Suprapubic skin (tissue), 3 donors: Measurements from ENCODE around the gene GAPT.

Source experiments
- CTCF ChIP-seq, 2 donors: fragments of 200-600 bp in 1 of 2; fragments of 450-650 bp in 1 of 2; sonication (generic) in 1 of 2; IDR thresholded peaks; one replicate each; pipeline ENCODE4 v1.5.1; 2016 to 2019; ENCODE audit warnings: antibody characterized with exemption in 2 of 2, mild to moderate bottlenecking in 1 of 2, moderate library complexity in 1 of 2
- EP300 ChIP-seq: sonication (generic); formaldehyde crosslinking; IDR thresholded peaks from one replicate; pipeline ENCODE4 v1.6.1; 2017; ENCODE audit warnings: antibody characterized with exemption
- POLR2A ChIP-seq, 2 donors: fragments of 450-650 bp; IDR thresholded peaks; one replicate each; pipeline ENCODE4 v1.6.1; 2017; ENCODE audit warnings: antibody characterized with exemption in 2 of 2, mild to moderate bottlenecking in 2 of 2, moderate library complexity in 2 of 2

DNA sequence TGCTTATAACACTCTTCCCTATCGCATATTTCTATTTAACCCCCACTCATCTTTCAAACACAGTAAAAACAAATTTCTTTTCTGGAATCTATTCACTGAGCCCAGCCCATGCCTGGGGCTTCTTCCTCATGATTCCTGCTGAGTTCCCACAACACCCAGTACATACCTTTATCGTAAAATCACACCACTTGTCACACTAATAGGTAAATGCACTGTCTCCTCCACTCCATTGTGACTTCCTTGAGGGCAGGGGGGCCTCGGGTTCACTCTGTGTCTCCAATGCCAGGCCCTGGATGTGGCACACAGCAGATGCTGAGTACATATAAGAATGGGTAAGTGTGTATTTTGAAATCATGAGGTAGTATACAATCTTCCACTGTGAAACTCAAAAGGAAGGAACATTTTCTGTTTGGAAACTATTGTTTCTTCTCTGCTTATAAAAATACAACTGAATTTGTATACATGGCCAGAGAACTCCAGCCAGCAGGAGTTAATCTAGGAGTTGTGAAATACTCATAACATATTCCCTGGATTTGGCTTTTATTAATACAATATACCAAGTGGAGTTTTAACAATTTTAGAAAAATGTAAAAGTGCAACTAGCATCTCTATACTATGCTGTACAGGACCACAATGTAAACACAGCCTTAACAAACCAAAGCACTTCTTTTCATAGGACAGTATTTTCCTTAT is 38.5 kb upstream of the GAPT start:
- no peak for TF ChIP-seq CTCF (IDR thresholded peaks at IDR 0.05)
- no peak for TF ChIP-seq POLR2A (IDR thresholded peaks at IDR 0.05)
- no peak for TF ChIP-seq EP300
